ENCODE data around the gene RPL26.
"Not testable (repeated sequence)": the region's sequence is repeated elsewhere in the genome, so short reads cannot be mapped to it uniquely, and the experiment has no call there.

Gene RPL26

GRCh38 chr17:8383143-8383822, at the start of gene RPL26:
Gene RPL26 (minus strand): TSS chr17:8383193. CDS start chr17:8382310, 883 bp downstream.
- peak; percentile 96 to 97 for DNase-seq

GRCh38 chr17:8430966-8431365, 48.0 kb upstream of the RPL26 start:
- DNase-seq = no peak

DNA sequence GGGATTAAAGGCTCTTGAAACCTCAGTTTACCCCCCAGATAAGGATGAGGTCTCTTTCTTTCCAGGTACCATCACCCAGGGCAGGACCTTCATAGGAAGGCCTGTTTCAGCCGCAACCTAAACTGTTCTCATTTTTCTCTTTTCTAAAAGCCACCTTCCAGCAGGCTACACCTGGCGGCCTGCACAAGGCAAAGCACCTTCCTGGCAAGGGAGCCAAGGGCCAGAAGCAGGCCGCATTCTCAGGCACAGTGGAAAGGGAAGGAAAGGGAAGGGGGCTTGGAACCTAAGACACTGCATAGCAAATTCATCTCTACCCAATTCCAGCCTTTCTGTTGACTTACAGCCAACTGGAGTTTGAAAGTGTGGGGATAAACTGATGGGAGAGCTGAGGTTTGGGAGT, 43.8 kb upstream of the RPL26 start:
- DNase-seq = no peak

DNA sequence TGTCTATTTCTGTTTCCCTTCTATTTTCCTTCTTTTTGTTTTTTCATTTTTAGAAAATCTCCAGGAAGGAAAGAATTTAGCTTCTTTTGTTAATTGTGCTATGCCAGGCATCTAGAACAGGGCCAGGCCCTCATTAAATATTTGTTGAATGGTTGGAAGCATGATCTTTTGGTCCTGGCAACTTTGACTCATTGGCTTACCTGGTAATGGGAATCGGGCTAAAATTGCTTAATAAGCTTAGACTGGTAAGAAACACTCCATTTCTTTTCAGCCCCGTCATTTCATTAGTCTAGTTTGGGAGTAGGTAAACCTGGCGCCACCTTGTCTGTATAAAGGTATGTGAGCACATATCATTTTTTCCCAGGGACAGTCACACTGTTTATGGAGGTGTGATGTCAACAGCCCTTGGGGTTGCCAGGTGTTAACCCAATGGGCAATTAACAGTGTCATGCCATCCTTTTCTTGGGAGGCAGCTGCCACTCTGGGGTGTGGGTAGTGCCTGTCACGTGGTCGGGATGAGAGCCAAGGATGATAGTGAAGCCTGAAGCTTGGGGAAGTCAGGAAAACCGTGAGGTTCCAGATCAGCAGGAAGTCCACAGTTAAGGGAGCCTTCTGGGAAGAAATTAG, 43.2 kb upstream of the RPL26 start:
- no peak for DNase-seq

DNA sequence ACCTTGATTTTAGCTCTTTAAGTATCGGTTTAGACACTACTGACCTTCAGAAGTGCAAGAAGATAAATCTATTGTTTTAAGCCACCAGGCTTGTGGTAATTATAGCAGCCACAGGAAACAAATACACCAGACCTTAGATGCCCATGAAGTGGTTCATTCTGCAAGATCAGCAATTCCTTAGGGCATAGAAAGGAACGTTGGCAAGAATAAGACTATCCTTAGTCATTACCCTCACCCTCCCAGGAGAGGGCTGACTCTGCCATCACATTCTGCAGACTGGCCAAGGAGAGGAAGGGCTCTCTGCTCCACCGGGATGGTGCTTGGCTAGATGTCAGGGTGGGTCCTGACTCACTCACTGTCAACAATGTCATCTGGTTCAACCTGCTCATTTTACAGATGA, 38.6 kb upstream of the RPL26 start:
- DNase-seq = no peak

DNA sequence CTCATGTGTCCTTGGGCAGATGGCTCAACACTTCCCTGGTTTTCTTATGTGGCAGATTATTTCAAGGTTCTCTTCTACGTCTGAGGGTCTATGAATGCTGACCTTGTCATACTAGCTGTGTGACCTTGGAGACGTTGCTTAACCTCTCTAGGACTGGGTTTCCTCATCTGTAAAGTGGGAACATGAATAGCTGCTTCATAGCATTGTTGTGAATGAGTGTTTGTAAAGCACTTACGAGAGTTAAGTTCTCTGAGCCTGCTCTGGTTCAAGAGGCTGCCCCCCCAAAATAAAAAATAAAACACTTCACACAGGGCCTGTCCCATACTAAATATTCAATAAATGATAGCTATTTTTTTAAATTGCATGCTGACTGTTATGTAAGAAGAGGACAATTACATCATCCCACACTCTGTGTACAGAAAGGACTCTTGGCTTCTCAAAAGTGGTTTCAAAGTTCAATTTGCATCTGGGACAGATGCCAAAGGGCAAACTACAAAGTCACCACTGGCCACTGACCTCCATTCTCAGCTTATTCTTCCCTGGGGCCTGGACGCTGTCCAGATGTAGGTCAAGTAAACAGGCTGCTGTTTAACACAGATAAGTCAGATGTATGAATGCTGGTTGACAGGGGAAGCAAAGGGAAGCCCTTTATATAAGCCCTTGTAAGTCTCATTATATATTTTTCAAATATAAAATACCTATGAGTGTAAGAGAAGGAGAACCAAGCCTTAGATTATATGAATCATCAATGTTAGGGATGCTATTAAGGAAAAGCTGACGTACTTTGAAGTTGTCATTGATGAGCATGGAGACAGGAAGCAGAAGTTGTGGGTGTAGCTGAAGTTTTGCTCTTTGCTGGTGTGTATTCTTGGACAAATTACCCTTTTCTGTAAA, 37.3 kb upstream of the RPL26 start:
- DNase-seq = no peak

GRCh38 chr17:8419305-8419704, 36.3 kb upstream of the RPL26 start:
- no peak for DNase-seq

DNA sequence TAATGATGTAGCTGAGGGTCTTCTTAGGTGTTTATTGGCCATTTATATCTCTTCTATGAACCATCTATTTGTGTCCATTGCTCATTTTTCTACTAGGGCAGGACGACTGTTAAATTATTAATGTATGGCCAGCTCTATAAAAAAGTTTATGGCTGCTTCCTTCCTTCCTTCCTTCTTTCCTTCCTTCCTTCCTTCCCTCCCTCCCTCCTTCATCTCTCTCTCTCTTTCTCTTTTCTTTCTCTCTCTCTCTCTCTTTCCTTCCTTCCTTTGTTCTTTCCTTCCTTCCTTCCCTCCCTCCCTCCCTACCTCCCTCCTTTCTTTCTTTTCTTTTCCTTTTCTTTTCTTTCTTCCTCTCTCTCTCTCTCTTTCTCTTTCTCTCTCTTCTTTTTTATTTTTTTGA, 35.5 kb upstream of the RPL26 start:
- DNase-seq = no peak

GRCh38 chr17:8417806-8418205, 34.8 kb upstream of the RPL26 start:
- no peak for DNase-seq

- DNase-seq = no peak
These were observed 30.9 kb upstream of the RPL26 start for GRCh38 chr17:8413938-8414337.

- no peak for DNase-seq
These were observed 30.3 kb upstream of the RPL26 start for GRCh38 chr17:8413328-8413727.

GRCh38 chr17:8412089-8412488, 29.1 kb upstream of the RPL26 start:
- DNase-seq = no peak

GRCh38 chr17:8410883-8411238, 27.9 kb upstream of the RPL26 start:
- DNase-seq = no peak

DNA sequence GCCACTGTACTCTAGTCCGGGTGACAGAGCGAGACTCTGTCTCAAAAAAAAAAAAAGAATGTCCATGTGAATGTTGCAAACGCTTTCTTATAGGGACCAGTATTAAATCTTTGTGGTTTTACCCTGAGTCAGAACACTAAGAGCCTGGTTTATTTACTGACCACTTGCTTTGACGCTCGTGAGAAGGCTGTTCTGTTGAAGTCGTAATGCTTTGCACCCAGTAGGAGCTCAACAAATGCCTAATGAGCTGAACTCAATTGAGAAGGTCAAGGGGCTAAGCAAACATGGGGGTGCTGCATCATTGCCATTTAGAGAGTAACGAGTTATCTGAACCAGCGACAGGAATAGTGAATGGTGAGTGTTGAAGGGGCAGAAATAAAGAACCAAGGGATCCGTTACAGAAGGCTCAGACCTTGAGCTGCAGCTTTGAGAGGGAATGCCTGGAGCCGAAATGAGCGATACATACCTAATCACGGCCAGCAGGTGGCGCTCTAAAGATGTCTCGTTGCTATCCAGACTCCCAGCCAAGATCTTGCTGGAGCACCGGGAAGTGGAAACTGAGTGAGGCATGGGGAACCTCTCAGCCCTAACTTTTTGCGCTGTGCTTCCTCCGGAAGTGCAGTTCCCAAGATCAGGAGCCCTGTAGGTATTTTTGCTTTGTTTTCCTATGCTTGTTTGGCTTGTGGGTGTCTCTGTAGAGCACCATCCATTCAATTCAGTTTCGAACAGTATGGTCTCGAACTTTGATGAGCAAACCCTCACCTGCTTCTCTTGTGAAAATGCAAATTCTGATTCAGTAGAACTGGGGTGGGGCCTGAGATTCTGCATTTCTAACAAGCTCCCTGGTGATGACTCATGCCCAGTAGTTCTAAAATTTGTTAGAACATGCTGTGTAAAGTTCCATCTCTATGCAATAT, 27.2 kb upstream of the RPL26 start:
- peak; percentile 70 to 84 for DNase-seq

GRCh38 chr17:8408371-8408770, 25.4 kb upstream of the RPL26 start:
- no peak for DNase-seq

GRCh38 chr17:8406174-8406573, 23.2 kb upstream of the RPL26 start:
- no peak for DNase-seq

- no peak for DNase-seq
These were observed 22.6 kb upstream of the RPL26 start for GRCh38 chr17:8405499-8406016.

DNA sequence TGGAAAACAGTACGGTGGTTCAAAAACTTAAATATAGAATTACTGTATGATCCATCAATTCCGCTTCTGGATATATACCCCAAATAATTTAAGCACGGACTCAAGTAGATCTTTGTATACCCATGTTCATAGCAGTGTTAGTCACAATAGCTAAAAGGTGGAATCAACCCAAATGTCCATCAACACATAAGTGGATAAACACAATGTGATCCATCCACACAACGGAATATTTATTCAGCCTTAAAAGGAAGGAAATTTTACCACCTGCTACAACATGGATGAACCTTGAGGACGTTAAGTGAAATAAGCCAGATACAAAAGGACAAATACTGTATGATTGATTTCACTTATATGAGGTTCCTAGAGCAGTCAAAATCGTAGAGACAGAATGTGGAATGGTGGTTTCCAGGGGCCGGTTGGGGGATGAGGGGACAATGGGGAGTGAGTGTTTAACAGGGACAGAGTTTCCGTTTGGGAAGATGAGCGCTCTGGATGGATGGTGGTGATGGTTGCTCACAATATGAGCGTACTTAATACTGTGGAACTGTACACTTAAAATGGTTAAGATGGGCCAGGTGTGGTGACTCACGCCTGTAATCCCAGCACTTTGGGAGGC, 20.0 kb upstream of the RPL26 start:
- DNase-seq = no peak

GRCh38 chr17:8401107-8401506, 18.1 kb upstream of the RPL26 start:
- no peak for DNase-seq

DNA sequence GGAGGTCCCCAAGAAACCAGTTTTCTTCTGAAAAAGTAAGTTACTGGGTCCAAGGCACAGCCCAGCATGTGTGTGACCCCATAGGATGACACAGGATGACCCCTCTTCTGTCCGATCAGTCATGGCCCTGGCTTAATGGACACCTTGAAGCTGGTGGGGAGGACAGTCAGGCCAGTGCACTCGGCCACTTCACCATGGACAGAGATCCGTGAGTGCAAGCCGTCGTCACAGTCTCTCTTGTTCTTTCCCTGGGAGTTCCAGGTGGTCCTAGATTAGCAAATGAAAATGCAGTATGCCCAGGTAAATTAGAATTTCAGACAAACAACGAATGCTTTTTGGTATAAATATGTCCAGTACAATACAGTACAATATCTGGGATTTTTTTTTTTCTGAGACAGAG, 16.0 kb upstream of the RPL26 start:
- no peak for DNase-seq

- DNase-seq = peak in 1 of 2 experiments; percentile 3
These were observed 14.6 kb upstream of the RPL26 start, which contains the start of gene RNF222 for GRCh38 chr17:8397636-8398035. Gene RNF222 (minus strand): TSS chr17:8397827. CDS start chr17:8393461, 4,366 bp downstream.

DNA sequence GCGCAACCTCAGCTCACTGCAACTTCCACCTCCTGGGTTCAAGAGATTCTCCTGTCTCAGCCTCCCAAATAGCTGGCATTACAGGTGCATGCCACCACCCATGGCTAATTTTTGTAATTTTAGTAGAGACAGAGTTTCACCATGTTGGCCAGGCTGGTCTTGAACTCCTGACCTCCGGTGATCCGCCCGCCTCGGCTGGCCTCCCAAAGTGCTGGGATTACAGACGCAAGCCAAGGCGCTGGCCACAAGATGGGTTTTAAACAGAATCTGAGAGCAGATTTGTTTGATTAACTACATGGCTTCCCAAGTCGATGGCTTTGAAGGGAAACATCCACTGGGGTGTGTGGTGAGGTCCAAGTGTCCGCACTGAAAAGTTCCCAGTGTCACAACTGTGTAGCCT, 11.5 kb upstream of the RPL26 start:
- not testable (repeated sequence) for DNase-seq

All from NCI-H526 (cell line).